GM19351 (cell line): ENCODE measurements around the gene LRRK1.
A peak's percentile ranks its signal among the peaks of the same experiment; 100 is the strongest.

Experiments used
- ATAC-seq: cut with Tn5 transposase; IDR thresholded peaks from one replicate; pipeline ENCODE4 v1.9.1; 2021; ENCODE audit warnings: mild to moderate bottlenecking, moderate library complexity; ENCODE audit not compliant: unreplicated experiment

Gene LRRK1

DNA sequence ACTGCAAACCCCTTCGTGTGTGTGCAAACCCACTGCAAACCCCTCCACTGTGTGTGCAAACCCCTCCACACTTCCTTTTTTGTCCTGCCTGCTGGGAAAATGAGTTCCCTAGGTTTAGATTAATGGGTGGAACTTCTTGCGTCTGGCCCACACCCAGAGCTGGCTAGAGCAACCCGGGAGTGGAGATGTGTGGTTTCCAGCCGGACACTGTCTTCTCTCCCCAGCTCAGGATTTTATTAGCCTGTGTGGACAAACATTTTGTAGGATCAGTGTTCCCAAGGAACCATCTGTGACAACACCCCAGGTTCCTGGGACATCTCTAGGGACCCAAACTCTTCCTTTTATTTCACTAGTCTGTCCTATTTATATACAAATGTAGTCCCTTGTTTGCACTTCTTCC, 9.6 kb upstream of the LRRK1 start:
- ATAC-seq: no peak

- ATAC-seq: no peak
Observed at GRCh38 chr15:100909989-100910955, 8.9 kb upstream of the LRRK1 start.

DNA sequence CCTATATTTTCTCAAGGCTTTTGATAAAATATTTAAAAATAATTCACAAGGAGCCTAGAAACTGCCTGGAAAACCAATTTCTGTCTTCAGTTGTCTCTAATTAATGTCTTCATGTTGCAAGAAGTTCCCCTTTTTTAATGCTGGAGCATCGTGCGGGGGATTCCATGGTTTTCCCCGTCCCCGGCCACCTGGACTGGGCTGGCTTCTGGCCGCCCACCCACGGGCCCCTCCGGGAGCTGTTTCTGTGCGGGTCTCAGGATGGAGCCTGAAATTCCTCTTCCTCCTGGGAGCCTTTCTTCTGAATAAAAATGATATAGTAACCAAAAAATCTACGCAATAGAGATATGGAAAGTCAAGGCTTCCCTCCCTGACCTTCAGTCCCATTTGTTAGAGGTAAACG, 8.1 kb upstream of the LRRK1 start:
- ATAC-seq: no peak

DNA sequence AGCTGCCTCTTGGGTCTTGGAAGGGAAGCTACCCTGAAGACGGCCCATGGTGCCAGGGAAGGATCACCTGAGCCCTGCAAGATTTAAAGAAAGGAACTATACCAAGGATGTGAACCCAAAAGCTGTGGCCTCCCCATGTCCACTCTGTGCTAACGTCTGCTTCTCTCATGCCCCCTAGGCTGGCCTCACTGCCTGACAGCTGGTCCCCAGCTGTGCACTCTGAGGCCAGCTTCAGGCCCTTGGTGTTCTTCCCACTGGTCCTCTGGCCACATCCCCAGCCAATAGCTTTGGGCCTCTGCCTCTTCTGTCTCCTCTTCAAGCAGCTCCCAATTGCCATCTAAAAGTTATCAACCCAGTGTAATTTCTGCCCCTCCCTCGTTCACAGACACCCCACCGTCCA, 5.2 kb upstream of the LRRK1 start:
- ATAC-seq: no peak

DNA sequence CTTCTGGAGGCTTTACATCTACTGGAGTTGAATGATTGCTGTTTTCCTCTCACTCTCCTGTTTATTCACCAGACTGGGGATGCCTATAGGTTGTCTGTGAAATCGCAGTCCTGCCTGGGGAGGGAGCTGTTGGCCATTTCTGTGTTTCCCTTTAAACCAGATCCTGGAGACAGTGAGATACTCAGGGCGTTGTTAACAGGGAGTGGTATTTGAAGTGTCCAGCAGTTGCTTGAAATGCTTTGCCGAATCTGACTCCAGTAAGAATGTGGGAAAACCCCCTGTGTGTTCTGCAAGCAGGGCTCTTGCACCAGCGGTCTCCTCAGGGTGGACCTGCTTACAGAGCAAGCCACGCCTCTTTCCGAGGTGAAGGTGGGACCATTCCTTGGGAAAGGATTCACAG, 4.3 kb upstream of the LRRK1 start:
- ATAC-seq: no peak

- peak; percentile 63 for ATAC-seq
Observed at GRCh38 chr15:100918034-100918689, 995 bp upstream of the LRRK1 start.

- ATAC-seq: no peak
Observed at GRCh38 chr15:100919481-100920405, 586 bp downstream of the LRRK1 start.

- peak; percentile 24 for ATAC-seq
Observed at GRCh38 chr15:100920516-100921135, 1.5 kb downstream of the LRRK1 start.

DNA sequence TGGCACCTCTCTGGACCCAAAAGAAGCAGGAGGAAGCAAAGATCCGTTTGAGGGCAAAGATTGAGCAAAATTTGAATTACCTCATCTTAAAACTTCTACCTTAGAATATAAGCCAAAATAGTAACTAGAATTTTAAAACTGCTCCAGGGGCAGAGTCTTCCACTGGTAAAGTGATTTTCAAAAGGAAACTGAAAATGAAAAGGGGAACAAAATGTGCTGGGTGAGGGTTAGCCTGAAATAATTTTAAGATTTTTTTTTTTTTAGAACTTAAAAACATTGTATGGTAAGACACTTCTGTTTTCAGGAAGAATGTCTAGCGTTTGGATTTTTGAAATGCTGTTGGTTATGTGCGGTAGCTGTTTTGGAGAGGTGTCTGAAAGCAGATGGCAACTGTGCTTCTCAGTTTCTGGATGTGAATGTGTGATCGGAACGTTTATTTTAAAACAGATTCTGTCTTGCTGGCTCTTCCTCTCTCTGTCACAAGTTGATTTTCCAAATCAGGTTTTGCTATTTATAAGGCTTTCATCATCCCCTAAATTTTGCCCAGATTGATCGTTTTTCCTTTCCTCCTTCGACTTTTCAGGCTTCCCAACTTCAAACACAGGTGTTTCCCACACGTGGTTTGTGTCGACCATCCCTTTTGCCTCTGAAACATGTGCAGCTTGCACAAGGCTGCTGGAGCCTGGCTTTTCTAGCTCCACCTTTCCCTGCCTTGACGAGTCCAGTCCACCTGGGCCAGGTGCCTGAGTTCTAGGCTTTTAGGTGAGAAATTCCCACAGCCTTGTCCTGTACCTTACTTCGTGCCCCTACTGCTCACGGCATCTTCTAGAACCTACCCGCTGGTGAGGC, 3.3 kb downstream of the LRRK1 start:
- ATAC-seq: peak; percentile 17

DNA sequence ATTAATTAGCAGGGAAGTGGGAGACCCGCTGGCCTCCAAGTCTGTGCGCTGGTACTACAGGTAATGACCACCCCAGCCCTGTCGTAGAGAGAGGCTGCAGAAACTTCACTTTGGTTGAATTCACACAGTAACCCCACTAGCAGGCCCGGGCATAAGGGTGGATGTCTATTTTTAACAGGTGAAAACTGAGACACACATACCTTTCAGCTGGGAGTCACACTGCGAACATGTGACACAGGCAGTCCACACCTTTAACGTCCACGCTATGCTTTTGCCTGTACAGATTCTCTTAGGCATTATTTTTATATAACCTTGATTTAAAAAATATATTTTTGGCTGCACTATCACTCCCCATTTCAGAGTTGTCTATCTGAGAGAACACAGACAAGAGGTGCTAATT, 3.9 kb downstream of the LRRK1 start:
- no peak for ATAC-seq

DNA sequence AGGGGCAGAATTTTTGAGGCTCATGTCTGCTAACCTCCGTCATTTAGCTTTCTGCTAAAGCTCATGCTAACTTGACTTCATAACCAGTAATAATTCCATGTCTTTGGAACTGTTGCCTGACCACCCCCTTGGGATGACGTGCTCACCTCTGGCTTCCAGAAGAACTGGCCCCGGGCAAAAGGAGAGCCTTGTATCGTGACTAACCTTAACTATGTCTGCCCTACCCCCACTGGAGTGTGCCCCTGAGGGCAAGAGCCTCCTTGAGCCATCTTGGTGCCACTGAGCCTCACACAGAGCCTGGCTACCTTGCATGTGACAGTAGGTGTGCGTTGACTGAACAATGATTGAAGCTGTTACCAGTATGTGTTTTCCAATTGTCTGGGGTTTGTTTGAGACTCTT, 4.7 kb downstream of the LRRK1 start:
- no peak for ATAC-seq

DNA sequence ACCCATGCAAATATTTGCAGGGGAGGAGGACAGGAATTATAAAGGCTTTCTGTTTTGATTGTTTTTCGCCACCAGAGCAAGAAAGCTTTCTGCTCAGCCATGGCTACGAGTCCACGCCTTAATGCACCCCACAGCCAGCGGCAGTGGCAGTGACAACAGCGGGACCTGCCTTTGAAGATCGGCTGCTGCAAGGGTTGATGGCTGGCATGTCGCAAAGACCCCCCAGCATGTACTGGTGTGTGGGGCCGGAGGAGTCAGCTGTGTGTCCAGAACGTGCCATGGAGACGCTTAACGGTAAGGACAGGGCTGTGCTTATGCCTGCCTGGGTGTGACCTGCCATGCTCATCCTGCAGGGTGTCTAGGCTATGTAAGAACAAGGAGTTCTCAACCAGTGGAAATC, 5.3 kb downstream of the LRRK1 start:
- no peak for ATAC-seq

GRCh38 chr15:100925480-100925879, 6.3 kb downstream of the LRRK1 start:
- no peak for ATAC-seq

- peak; percentile 30 for ATAC-seq
Observed at GRCh38 chr15:100926258-100926657, 7.1 kb downstream of the LRRK1 start.

DNA sequence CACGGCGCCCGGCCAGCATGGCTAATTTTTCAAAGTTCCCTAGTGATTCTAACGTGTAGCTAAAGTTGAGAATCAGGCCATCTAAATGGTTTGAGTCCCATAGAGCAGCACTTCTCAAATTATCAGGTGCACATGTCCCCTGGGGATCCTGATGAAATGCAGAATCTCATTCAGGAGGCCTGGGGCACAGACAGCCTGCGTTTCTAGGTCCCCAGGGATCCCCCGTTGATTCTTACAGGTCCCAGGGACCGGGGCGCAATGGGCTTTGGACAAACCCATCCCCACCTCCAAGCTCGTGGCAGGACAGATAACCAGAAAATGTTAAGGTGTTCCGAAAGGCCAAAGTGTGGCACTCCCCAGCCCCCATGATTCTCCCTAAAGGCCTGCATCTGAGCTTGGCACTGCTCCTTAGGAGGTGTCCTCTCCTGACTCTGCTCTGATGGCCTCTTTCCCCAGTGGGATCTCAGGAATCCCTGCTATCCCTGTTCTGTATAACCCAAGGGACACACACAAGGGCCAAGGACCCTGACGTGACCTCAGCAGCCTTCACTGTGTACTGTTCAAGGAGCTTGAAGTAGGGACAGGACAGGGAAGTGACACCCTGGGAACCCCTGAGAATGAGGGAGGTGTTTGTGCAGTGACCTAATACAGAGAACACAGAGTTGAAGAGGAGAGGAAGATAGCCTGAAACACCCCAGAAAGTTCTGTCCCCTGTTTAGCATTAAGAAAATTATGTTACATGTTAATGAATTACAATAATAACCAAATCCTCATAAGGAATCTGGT, 8.0 kb downstream of the LRRK1 start:
- peak; percentile 43 for ATAC-seq

GRCh38 chr15:100928632-100929280, 9.6 kb downstream of the LRRK1 start:
- ATAC-seq: no peak

GRCh38 chr15:100929641-100930042, 10.5 kb downstream of the LRRK1 start:
- peak; percentile 28 for ATAC-seq

- ATAC-seq: no peak
Observed at GRCh38 chr15:100930306-100930848, 11.2 kb downstream of the LRRK1 start.
